Measurements from ENCODE around the gene STK38. TPM values are rescaled to one million over a fixed set of nuclear protein-coding genes. Genes with fewer than 3 reads are reported as not detected.
A peak's percentile ranks its signal among the peaks of the same experiment; 100 is the strongest.
"Not testable (repeated sequence)": the region's sequence is repeated elsewhere in the genome, so short reads cannot be mapped to it uniquely, and the experiment has no call there.

The STK38 gene
- 8.7 and 9.5 TPM in 2 replicates for total RNA-seq

DNA sequence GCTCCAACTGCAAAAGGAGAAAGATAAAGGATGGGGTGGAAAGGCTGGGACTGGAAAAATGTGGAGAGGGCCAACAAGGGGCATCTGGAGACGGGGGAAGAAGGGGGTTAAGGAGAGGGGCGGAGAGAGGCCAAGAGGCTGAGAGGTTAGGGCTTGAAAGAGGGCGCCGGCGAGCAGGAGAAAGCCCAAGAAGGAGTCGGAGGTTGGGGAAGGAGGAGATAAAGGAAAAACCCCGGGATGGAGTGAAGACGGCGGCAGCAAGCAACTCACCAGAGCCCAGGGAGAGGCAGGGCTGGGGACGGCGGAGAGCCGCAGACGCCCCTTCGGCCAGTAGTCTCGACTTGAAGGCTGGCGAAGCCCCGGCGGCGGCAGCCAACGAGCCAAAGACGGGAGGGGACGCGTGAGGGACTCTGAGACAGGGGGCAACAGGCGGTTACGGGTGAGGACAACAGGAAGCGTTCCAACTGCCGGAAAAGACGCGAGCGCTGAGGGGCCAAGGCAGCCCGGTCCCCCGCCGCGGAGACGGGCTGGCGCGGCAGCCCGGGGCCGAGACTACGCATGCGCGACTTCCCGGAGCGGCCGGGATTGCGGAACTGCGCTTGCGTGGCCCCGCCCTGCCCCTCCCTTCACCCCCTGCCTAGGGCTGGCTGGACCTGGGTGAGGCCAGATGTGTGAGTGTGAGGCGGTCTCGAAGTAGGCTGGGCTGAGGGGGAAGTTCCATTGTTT lies at the start of gene STK38:
TSS of gene STK38 (minus strand) at position 560 of the 726 bp plus-strand sequence. CDS start 7,277 bp downstream, outside the sequence.
- DNase-seq (ENCODE audit: low read depth in 2 of 2): peak; percentile 88 to 89

DNA sequence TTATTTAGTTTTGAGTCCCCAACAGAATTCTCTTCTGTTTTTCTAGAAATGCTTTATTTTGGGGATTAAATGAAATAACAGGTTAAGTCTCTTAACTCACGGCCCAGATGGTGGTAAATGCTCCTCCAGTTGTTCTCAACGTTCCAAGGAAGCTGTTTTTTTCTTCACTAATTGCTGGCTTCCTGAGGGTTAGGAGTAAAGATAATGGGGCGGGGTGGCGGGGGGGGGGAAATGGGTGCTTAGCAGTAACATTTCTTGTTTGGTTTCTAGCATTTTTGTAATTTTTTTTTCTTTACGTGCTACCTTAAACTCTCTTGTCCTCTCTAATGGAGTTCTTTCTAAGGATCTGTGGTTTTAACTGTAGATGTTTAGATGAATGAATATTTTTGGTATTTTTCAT lies 49.1 kb upstream of the STK38 start:
- peak in 1 of 2 donors; percentile 49 for DNase-seq (ENCODE audit: low read depth in 2 of 2)

DNA sequence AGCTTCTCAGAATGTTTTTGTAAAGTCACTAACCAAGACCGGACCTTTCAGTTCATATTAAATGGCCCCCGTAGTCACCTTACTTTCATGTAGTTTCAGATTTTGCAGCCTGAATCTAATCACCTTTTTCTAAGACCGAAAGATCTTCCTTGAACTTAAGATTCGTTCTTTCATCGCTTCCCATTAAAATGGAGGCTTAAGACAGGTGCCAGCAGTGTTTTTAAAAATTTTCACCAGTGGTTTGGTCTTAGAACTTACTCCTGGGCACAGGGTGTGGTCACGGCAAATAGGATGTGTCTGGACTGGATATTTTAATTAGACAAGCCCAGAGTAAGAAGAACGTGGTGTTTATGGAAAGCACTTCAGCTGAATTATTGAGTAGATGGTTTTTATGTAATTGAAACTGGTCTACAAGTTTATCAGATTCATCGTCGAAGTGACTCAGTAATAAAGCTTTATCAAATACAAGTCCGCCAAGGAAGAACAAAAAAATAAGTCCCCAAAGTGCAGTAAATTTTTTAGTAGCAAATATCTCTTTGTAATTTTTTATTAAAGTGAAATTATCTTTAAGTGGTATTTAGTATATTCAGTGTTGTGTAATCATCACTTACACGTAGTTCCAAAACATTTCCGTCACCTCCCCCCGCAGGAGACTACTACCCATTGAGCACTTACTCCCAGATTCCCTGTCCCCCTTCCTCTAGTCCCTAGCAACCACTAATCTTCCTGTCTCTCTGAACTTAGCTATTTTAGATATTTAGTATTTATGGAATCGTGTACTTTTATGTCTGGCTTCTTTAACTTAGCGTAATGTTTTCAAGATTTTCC lies 47.8 kb upstream of the STK38 start:
- DNase-seq (ENCODE audit: low read depth in 2 of 2): peak; percentile 68 to 72

DNA sequence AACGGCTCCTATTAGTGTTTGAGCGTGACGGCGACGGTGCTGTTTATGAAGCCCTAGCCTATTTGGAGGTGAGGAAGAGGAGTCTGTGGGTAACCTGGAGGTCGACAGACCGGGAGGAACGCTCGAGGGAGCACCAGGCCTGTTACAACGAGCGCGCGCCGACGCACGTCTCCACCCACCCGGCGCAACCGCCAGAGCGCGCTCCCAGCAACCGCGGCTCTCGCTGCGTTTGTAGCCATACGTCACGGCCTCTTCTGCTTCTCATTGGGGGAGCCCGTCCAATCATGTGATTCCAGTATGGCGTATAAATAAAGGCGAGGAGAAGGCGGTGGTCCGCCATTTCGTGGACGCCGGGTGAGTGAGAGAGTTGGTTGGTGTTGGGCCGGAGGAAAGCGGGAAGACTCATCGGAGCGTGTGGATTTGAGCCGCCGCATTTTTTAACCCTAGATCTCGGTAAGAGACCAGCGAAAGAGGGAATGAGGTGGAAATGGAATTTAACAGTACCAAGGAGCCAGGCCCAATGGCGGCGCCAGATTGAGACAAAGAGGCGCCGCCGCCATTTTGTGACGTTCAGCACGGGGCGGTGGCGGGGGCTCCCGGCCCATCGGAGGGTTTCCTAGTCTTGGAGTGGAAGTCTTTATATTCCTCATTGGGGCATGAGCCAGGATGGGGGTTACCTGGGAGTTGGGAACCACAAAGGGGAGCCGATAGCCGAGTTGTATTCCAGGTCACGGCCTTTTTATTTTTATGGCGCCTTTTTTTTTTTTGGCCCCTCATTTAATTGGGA lies 46.9 kb upstream of the STK38 start, which contains the start of gene SRSF3:
TSS of gene SRSF3 (plus strand) at position 334 of the 787 bp plus-strand sequence. CDS start 2,401 bp downstream, outside the sequence.
- DNase-seq (ENCODE audit: low read depth in 2 of 2): peak; percentile 99

DNA sequence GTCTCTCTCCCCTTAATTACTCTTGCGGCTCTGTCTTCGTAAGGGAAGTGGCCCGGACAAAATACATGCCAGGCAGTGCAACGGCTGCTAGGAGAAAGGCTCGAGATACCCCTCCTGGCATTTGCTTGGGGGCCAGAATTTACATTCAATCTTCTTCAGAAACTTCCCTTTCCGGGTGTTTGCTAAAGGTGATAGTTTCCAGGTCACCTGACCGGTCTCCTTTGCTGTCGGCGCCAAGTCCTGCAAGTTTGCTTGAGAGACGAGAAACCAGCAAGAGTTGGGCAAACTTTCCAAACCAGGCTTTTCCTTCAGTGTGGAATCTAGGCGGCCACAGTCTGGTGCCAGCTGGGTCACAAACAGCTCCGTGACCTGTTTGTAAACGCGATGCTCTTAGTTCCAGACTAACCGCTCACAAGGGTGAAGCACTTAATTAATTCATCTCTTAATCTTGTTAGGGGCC lies 46.3 kb upstream of the STK38 start:
- peak in 1 of 2 donors; percentile 43 for DNase-seq (ENCODE audit: low read depth in 2 of 2)

DNA sequence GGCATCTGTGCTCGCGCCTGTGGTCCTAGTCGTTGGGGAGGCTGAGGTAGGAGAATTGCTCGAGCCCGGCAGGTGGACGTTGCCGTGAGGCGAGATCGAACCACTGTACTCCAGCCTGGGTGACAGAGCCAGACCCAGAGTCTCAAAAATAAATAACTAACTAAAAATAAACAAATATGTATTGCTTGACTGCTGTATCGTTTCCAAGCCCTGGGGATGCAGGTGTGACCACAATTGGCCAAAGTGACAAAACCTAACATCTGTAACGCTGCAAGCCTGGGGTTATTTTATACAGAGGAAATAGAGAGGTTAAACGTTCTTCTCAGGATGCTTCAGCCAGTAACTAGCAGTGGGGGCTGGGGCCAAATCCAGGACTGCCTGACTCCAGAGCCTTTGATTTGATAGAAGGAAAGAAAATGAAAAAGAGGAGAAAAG lies 45.0 kb upstream of the STK38 start:
- no peak for DNase-seq (ENCODE audit: low read depth in 2 of 2)

DNA sequence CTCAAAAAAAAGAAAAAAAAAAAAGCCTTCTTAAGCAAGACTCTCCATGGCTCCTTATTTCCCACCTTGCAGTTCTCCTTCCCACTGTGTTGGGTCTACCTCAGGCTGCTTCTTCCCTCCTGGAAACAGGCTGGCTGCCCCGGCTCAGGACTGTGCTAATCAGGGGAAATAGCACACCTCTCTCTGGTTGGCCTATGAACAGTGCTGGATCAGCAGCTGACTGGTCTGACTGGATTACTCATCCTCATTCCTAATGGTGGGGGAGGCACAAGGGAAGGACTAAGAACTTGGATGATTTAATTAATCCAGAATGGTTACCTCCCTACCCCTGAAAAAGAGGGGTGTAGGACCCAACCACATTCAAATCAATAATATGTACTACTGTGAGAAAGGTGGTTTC lies 43.0 kb upstream of the STK38 start:
- peak; percentile 45 to 71 for DNase-seq (ENCODE audit: low read depth in 2 of 2)

DNA sequence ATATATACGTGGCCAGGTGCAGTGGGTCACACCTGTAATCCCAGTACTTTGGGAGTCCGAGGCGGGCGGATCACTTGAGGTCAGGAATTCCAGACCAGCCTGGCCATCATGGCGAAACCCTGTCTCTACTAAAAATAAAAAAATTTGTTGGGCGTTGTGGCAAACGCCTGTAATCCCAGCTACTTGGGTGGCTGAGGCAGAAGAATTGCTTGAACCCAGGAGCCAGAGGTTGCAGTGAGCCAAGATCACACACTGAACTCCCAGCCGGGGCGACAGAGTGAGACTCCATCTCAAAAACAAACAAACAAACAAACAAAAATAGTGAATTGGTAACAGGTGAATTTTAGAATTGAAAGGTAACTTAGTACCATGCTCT lies 41.7 kb upstream of the STK38 start:
- not testable (repeated sequence) for DNase-seq (ENCODE audit: low read depth in 2 of 2)

DNA sequence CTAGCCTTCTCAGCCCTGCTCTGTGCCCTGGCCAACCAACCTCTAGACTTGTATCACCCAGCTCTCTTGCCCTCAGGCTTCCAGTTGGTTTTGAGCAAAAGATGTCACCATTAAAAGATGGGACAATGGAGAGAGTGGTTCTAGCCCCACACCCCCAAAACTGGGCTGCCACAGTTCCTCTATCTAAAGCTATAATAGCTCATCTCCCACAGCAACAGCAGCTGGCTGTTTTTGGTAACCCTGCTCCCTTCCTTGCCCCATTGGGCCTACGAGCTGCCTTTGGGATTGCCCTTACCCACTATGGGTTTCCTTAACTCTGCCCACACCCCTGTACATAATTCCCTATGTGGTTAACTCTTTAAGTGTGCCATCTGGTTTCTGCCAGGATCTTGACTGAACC lies 39.3 kb upstream of the STK38 start:
- DNase-seq (ENCODE audit: low read depth in 2 of 2): no peak

DNA sequence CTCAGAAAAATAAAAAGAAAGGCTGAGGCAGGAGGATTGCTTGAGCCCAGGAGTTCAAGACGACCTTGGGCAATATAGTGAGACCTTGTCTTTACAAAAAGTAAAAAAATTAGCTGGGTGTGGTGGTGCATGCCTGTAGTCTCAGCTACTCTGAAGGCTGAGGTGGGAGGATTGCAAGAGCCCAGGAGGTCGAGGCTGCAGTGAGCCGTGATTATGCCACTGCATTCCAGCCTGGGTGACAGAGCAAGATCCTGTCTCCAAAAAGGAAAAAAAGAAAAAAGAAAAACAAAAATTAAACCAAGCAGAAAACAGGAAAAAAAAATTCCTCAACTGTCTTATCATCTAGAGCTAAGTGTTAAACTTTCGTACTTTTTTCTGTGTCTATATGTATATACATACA lies 34.4 kb upstream of the STK38 start:
- DNase-seq (ENCODE audit: low read depth in 2 of 2): no peak

DNA sequence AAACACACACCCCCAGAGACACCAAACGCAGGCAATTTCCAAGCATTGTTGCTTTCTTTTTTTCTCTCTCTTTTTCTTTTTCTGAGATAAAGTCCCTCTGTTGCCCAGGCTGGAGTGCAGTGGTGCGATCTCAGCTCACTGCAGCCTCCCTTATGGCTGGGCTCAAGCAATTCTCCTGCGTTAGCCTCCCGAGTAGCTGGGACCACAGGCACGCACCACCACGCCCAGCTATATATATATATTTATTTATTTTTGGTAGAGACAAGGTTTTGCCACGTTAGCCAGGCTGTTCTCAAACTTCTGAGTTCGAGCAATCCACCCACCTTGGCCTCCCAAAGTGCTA lies 32.9 kb upstream of the STK38 start:
- no peak for DNase-seq (ENCODE audit: low read depth in 2 of 2)

DNA sequence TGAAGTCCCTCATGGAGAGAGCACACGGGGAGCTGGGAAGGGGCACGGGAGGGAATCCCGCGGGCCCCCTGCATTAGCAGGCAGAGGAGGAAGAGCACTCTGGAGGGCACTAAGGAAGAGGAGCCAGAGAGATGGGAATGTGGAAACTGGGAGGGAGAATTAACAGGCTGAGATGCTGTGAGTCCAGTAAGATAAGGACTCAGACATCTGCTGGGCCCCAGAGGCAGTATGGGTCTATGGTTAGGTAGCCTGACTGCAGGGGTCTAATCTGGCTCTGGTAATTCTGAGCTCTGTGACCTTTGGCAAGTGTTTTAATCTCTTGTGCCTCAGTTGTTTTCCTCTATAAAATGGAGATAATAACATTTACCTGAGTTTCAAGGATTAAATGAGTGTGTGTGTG lies 31.2 kb upstream of the STK38 start:
- DNase-seq (ENCODE audit: low read depth in 2 of 2): no peak

DNA sequence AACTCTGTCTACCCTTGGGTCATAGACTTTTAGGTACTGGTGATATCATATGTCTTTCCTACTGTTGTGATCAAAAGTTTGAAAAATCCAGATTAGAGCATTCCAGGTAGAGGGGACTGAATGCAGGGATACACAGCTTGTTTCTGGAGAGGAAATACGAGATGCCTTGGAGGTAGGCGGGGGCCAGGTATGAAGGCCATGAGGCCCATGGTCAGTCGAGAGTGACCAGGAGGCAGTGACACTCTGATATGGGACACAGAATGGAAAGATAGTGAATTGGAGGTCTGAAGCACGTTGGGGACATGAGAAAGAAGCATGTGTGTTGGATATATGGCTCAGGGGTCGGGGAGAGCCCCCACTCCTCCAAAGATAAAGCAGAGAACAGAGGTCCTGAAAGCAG lies 30.8 kb upstream of the STK38 start:
- DNase-seq (ENCODE audit: low read depth in 2 of 2): no peak

DNA sequence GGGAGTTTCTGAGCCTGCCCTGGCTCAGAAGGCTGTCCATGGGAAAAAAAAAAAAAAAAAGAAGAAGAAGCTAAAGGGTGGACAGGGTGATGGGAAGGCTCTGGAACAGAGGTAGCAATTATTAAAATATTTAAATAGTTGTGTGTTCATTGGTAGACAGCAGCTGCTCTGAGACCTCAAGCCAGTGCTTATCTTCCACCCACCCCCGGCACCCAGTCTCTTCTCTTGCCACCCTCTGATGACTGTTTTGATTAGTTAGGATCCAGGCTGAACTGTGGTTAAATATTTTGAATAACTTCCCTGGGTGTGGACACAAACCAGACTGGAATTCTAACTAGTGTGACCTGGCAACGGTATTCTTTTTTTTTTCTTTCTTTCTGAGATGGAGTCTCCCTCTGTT lies 30.0 kb upstream of the STK38 start:
- DNase-seq (ENCODE audit: low read depth in 2 of 2): no peak

DNA sequence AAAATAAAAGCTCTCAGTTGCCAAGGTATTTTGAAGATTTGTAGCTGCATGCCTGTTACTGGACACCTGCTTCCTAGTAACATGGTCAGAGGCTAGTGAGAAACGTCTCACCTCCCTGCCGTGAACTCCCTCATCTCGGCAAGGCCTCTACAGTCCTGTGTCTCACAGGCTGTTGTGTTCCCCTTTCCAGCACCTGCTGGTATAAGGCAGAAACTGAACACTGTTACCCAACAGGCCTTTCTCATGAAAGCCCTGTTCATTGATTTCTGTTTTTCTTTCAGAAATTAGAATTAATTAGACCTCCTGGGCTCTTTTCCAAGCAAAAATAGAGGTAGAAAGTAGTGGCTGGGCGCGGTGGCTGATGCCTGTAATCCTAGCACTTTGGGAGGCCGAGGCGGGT lies 29.3 kb upstream of the STK38 start:
- no peak for DNase-seq (ENCODE audit: low read depth in 2 of 2)

DNA sequence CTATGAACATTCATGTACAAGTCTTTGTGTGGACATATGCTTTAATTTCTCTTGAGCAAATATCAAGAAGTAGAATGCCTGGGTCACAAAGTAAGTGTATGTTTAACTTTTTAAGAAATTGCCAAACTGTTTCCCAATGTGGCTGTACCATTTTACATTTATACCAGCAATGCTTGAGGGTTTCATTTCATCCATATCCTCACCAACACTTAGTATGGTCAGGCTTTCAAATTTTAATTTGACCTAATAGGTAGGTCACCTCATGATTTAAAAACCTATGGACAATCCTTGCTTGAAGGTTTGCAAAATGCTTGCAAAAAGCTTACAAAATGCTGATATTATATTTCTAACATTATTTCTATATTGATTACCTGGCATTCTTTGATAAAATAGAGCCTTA lies 27.4 kb upstream of the STK38 start:
- no peak for DNase-seq (ENCODE audit: low read depth in 2 of 2)

DNA sequence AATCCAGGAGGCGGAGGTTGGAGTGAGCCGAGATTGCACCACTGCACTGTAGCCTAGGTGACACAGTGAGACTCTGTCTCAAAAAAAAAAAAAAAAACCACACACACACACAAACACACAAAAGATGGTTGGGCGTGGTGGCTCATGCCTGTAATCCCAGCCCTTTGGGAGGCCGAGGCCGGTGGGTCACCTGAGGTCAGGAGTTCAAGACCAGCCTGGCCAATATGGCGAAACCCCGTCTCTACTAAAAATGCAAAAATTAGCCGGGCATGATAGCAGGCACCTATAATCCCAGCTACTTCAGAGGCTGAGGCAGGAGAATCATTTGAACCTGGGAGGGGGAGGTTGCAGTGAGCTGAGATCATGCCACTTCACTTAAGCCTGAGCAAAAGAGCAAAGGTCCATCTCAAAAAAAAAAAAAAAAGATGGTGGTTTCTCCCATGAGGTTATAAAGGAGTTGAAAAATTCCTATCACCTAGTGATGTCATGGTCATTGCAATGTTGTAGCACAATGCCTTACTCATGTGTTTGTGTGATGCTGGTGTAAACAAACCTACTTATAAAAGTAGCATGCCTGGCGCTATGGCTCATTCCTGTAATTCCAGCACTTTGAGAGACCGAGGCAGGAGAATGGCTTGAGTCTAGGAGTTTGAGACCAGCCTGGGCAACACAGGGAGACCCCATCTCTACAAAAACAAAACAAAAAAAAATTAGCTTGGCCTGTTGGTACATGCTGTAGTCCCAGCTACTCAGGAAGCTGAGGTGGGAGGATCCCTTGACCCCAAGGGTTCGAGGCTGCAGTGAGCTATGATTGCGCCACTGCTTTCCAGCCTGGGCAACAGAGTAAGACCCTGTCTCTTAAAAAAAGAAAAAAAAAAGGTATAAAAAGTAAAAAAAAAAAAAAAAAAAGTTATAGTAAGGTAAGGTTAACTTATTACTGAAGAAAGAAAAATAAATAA lies 25.4 kb upstream of the STK38 start:
- not testable (repeated sequence) for DNase-seq (ENCODE audit: low read depth in 2 of 2)

DNA sequence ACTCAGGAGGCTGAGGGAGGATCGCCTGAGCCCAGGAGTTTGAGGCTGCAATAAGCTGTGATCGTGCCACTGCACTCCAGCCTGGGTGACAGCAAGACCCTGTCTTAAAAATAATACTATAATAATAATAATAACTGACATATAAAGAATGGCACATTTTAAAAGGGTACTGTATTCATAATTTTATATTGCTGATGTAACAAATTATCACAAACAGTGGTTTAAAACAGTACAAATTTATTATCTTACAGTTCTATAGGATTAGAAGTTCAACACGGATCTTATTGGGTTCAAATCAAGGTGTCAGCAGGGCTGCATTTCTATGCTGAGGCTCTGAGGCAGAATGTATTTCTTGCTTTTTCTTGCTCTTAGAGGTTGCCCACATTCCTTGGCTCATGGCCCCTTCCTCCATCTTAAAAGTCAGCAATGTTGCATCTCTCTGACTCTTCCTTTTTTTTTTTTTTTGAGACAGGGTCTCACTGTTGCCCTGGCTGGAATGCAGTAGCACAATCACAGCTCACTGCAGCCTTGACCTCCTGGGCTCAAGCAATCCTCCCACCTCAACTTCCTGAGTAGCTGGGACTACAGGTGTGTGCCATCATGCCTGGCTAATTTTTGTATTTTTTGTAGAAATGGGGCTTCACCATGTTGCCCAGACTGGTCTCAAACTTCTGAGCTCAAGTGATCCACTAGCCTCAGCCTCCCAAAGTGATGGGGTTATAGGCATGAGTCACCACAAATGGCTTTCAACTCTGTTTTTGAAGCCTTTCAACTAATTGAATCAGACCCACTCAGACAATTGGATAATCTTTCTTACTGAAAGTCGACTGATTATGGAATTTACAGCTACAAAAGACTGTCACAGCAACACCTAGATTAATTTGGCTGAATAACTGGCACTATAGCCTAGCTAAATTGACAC lies 24.1 kb upstream of the STK38 start:
- no peak for DNase-seq (ENCODE audit: low read depth in 2 of 2)

DNA sequence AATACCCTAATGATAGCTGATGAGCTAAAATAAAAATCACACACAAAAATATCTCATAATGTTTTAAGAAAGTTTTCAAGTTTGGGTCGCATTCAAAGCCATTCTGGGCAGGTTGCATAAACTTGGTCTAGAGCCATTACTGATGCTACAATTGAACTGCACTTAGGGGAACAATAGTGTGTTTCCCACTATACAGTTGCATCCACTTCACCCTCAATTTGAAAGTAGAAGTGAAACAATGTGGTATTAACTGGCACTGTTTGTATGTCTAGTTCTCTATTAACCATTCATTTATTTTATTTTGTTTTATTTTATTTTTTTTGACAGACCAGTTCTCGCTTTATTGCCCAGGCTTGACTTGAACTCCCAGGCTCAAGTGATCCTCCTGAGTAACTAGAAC lies 23.0 kb upstream of the STK38 start:
- DNase-seq (ENCODE audit: low read depth in 2 of 2): no peak

Data from lung microvascular endothelial cell (primary cell).